ENCODE measurements around the gene TMEM236.

TMEM236 gene

DNA sequence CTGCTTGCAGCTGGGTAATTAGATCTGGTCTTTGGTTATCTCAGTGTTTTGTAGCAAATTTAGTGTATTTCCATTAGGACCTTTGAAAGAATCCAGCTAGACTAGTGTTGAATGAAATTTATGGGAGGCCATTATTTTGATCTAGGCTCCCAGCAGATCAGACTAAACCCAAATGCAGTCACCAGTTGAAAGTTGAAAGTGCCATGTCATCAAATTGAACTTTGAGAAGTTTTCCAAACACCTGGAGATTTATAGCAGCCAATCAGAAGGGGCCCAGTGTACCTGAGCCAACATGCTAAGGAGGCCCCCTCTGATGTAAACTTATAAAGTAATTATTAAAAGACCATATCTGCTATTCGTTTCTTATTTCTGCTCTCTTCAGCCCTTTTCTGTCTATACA is 11.3 kb upstream of the TMEM236 start:
- in situ Hi-C loops (cut with HindIII; ENCODE audit: low sequenced_read_pairs): no loop called here

DNA sequence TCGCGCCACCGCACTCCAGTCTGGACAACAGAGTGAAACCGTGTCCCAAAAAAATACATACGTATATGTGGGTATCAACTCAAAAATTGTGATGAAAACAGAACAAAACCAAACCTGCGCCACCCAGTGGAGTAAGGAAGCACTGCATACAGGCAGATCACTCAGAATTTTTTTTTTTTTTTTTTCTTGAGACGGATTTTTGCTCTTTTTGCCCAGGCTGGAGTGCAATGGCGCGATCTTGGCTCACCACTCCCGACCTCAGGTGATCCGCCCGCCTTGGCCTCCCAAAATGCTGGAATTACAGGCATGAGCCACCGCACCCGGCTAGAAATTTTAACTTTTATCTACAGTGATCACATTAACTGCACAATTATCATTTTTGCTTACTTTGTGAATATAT is 9.1 kb upstream of the TMEM236 start:
- in situ Hi-C loops (cut with HindIII; ENCODE audit: low sequenced_read_pairs): no loop called here

DNA sequence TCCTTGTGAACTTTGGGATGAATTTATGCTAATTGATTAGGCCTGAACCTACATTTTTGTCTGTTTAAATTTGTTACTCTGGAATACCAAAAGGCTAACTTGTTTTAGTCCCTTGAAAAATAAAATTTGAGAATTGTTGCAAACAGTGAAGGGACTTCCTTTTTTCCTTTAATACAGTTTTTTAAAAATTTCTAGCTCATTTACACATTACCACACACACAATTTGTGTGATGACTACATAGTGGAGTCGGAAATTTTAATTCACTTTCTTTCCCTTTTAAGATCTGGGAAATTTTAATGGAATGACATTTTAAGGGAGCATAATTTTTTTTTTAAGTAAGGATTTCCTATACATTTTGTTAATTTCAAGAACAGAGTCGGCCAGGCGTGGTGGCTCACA is 8.6 kb upstream of the TMEM236 start:
- in situ Hi-C loops (cut with HindIII; ENCODE audit: low sequenced_read_pairs): no loop called here

DNA sequence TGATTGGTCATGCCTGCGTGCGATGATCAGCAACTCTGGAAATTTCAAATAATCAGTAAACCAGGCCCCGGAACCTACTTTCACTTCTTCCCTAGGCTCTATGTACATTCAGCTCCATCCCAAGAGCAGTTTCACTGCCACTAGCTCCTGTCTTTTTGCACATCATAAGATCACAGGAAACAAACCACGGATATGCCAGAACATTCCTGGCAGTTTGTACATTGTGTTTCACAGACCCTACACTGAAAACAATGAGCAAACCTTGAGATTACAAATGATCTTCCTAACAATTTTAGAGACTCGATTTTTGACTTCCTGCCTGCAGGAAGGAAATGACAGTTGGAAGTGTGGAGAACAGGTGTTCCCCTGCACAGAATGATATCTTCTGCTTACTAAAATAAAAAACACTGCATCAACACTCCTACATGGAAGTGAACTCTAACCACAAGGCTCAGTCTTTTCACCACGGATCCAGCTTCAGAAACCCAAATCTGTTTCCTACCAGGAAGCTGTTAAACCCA is 7.6 kb upstream of the TMEM236 start:
- in situ Hi-C loops (cut with HindIII; ENCODE audit: low sequenced_read_pairs): no loop called here

DNA sequence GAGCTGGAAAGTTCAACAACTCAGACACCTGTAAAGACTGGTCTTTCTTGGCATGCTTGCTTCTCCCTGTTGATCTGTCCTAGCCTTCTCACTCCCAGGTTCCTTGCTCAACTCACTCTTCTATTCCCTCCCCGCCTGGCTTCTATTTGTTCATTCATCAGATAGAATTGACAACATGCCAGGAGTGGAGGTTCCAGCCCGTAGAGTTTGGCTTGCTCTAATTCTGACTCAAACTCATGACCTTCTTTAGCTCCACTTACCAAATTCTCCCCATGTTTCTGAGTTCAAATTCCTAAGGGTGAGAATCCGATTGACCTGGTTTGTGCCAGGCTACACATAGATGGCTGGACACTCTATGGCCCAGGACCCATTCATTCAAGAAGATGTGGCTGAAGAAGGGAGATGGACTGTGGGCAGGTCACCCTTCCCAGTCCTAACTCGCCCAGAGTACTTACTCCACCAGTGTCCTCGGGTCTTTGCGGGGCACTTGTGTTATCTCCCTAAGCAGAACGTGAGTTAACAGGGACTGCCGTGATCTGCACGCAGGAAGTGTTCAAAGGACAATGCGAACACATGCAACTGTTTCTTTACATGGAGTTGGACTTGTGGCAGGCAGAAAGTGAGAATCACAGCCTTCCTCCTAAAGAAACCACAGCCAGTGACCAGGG is 4.0 kb upstream of the TMEM236 start:
- in situ Hi-C loops (cut with HindIII; ENCODE audit: low sequenced_read_pairs): loop anchor here (5.0 kb wide), 1 partner anchor 56 kb away; no protein-coding TSS in a partner anchor

DNA sequence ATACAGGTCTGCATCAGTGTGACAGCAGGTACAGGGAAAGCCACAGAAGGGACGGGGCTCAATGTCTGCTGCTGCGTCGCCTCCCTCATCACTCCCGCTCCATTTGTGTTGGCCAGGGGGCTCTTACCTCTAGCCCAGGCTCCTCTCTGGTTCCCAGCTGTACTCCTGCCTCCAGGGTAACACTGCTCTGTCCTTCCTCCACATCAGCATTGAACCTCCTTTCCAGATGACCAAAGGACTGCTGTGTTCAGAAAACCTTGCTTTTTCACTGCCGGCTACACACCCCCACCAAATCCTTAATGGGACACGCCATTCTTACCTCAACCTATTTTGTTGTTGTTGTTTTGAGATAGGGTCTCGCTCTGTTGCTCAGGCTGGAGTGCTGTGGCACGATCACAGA is 2.1 kb upstream of the TMEM236 start:
- in situ Hi-C loops (cut with HindIII; ENCODE audit: low sequenced_read_pairs): loop anchor here (5.0 kb wide), 1 partner anchor 58 kb away; no protein-coding TSS in a partner anchor

DNA sequence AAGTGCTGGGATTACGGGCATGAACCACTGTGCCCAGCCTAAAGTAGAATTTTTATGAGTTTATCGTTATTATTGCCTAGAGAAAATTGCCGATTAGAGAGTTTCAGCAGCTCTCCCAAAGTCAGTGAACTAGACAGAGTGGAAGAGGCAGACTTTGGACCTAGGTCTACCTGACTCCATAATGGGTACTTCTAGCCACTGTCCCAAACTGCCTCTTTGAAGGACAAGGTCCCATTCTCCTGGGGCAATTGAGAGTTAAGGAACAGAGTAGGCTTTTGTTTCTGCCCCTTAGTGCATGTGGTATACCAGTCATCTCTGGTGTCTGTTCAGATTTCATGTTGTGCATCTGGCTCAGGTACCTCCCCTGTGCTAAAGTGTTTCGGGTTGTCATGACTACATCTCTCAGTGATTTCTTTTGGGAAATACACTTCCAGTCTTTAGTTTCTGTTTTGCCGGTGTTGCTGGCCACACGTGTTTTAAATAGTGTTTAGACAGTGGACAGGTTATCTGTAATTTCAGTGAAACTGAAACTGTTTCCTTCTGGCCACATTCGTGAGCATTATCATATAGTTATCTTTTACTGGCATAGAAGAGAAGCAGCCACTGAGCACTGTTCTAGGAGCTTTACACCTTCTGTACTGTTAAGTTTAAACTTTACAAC is 4.7 kb downstream of the TMEM236 start:
- in situ Hi-C loops (cut with HindIII; ENCODE audit: low sequenced_read_pairs): no loop called here

DNA sequence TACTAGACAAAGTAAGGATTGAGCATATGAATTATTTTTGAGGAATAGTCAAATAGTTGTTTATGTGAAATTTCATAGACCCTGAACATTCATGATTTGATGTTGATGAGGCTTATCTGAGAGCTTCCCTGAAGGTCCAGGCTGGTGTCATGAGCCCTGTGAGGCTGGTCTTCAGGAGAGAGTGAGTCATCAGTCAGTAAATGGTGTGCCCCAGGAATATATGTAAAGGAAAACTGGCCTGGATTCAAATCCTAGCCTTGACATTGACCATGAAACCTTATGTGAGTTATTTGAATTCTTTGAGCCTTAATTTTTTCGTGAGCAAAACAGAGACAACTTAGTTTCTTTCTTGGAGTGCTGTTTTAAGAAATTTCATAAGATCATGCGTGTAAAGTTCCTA is 6.2 kb downstream of the TMEM236 start:
- in situ Hi-C loops (cut with HindIII; ENCODE audit: low sequenced_read_pairs): no loop called here

DNA sequence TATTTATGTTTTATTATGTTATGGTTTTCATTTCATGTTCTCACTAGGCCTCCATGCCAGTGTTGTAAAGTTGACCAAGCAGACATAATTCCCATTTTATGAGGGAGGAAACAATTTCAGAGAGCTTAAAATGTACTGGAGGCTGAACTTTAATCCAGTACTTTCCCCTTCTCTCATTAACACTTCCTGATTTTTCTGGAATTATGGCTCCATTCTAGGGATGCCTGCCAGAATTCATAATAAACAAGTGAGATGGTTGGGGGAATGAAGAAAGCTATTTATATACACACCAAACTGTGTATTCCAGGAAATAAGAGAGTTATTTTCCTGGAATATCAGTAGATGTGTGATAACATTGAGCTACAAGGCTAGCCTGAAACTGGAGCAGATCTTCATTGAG is 6.9 kb downstream of the TMEM236 start:
- in situ Hi-C loops (cut with HindIII; ENCODE audit: low sequenced_read_pairs): no loop called here

DNA sequence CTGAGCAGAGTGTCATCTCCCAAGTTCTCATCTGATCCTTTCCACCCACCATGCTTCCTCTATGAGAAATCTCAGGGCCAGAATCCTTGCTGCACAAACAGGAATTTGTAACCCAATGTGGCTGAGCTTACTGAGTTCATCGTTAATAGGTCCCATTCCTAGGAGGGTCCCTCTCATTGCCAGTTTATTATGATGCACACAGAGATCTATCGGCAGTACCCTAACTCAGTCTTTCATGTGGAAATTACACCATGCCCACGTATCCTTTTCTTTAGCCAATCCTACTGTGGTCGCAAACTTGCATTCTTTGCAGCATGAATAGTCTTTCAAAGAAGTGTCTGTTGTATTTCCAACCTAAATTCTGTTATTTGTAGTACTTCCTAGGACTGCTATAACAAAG is 12.1 kb downstream of the TMEM236 start:
- in situ Hi-C loops (cut with HindIII; ENCODE audit: low sequenced_read_pairs): no loop called here

DNA sequence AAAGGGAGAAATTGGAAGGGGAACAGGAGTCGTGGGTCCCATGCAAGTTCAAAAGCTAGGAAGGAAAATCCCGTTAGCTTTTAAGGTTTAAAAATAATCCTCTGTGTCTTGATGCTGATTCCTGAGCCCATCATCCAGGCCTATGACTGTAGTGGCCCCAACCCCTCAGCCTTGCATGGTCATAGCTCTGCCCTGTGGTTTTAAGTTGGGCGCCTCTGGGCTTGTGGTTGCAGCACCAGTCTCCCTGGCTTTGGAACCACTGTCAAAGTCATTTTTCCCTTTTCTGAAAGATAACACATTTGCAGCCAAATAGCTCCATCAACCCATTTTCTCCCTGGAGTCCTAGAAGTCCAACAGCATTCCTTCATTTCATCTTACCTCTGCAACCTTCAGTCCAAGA is 13.6 kb downstream of the TMEM236 start:
- in situ Hi-C loops (cut with HindIII; ENCODE audit: low sequenced_read_pairs): no loop called here

DNA sequence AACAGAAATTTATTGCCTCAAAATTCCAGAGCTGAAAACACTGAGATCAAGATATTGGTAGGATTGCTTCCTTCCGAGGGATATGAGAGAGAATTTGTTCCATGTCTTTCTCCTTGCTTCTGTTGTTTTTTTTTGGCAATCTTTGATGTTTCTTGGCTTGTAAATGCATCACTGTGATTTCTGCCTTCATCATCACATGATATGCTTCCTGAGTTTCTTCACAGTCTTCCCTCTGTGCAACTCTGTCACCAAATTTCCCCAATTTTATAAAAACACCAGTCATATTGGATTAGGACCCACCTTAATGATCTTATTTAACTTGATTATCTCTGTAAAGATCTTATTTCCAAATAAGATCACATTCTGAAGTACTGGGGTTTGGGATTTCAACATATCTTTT is 14.7 kb downstream of the TMEM236 start:
- in situ Hi-C loops (cut with HindIII; ENCODE audit: low sequenced_read_pairs): no loop called here

DNA sequence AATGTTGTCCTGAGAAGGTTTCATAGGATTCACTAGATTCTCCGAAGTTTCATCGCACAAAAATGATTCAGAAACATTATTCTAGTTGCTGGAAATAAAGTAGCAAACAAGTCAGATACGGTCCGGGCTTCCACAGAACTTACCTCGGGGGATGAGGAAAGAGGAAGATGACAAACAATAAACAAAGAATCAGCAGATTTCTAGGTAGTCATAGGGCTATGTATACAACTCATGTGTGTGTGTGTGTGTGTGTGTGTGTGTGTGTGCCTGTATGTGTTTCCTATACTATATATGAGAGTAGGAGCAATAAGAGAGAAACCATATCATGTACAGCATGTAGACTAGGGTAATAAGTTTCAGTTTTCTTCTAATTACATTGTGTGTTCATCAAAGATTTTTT is 16.5 kb downstream of the TMEM236 start:
- in situ Hi-C loops (cut with HindIII; ENCODE audit: low sequenced_read_pairs): no loop called here

DNA sequence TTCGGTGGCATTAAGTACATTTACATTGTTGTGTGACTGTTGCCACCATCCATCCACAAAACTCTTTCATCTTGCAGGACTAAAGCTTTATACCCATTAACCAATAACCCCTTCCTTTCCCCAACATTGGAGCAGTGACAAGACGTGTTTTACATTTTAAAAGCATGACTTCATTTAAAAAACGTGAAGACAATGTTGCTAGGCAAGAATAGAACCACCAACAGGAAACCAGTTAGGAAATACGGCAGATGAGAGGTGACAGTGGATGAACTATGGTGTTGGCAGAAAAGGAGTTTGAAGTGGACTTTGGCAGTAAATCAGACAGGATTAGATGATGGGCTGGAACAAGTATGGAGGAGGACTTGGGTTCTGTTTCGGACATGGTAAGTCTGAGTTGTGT is 17.0 kb downstream of the TMEM236 start:
- in situ Hi-C loops (cut with HindIII; ENCODE audit: low sequenced_read_pairs): no loop called here

DNA sequence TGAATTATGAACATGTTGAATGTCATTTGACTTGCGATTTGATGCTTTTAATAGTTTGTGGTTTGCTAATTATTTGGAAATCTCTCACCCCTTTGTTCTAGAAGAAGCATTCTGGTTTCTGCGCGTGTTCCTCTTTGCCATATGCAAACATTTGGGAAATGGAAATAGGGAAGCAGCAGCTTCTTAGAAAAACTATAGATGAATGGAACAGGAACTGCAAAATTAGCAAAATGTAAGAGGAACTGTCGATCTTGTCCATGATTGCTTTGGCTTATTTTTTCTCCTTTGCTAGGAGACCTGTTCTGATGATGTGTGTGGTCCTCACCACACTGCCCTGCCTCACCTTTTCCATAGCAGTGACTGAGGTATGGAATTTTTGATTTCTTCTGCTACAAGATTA is 19.0 kb downstream of the TMEM236 start:
- in situ Hi-C loops (cut with HindIII; ENCODE audit: low sequenced_read_pairs): no loop called here

DNA sequence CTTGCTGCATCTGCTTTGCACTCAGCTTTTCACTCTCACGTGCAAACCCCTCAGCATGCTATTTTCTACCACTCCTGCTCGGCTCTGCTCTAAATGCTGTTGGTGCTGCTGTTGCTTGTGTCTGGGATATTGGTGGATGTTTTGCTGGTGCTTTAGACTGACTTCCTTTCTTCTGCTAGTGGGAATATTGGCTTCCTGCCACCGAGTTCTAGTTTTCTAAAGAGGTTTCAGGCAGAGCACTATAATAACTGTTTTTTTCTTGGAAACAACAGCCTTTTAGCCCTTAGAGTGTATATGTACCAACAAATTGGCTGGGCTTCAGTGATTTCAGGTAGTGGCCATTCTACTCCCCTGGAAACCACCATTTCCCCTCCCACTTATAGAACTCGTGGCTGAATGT is 27.8 kb downstream of the TMEM236 start:
- in situ Hi-C loops (cut with HindIII; ENCODE audit: low sequenced_read_pairs): no loop called here

DNA sequence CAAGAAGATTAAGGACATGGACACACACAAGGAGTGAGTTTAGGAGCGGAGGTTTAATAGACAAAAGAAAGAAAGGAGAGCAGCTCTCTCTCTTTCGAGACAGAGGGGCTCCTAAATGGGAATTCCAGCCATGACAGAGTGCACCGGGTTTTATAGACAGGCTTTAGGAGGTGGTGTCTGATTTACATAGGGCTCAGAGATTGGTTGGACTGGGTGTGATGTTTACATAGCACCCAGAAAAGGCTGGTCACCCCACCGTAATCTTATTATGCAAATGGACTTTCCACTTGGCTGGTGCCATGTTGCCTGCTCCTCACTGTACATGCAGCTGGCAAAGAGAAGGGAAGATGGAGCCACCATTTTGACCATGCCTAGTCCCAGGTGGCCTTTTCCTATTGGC is 28.7 kb downstream of the TMEM236 start:
- in situ Hi-C loops (cut with HindIII; ENCODE audit: low sequenced_read_pairs): no loop called here

DNA sequence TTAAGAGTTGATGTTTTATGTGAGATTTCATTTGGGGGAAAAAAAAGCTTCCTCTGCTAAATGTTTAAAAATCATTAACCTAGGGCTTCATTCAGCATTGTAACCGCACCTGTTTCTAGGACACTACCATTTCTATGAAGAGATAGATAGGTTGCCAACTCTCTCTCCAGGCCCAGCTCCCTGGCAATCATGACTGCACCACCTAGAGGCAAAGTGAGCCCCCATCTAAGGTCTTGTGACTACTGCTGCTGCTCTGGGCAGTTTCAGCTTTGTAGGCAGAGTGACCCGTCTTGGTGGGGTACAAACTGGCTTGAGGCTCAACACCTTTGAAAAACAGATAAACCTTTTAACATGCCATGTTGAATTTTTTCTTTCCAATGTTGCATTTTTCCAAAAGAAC is 29.9 kb downstream of the TMEM236 start:
- in situ Hi-C loops (cut with HindIII; ENCODE audit: low sequenced_read_pairs): no loop called here

DNA sequence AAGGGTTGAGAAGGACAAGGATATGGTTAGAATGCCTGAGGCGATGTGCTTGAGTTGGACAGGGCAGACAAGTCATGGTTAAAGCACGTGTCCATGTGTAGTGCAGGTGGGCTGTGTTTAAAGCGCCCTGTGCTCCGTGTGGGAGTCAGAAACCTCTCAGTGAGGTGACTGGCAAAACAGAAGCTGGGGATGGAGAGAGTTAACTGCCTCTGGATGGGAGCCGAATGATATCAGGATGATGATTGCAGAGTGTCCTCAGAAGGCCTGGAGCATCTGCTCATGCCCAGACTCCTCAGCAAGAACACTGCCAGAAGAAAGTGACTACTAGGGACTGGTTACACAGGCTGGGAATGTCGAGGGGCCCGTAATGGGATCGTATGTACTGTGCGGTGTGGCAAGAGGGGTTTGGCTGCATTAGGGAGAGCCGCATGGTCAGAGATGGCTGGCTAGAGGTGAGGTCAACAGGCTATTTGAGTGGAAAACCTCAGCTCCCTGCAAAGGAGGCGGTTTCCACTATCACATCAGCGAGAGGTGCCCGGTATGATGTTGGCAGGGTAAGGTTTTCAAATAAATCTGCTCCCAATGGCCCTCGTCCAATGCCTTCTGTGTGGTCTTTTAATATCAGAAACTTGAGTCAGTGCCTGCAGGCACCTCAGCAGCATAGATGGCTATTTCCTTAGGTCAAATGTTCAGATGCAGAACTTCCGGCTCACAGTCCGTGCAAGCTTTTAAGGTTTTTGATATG is 31.1 kb downstream of the TMEM236 start:
- in situ Hi-C loops (cut with HindIII; ENCODE audit: low sequenced_read_pairs): no loop called here

DNA sequence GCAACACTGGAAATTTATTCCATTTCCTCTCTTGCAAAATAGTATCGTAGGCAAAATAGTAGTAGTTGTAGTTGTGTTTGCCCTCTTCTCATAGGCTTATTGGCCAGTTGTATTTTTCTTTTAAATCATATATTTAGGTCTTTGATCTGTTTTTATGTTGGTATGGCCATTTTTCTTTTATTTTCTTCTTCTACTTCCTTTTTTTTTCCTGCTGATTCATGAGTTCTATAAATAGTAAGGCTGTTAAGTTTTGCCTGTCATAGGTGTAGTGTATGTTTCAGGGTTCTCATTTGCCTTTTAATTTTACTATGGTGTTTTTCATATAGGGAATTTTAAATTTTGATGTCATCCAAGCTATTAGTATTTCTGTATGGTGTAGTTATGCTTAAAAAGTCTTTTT is 31.8 kb downstream of the TMEM236 start:
- in situ Hi-C loops (cut with HindIII; ENCODE audit: low sequenced_read_pairs): no loop called here

DNA sequence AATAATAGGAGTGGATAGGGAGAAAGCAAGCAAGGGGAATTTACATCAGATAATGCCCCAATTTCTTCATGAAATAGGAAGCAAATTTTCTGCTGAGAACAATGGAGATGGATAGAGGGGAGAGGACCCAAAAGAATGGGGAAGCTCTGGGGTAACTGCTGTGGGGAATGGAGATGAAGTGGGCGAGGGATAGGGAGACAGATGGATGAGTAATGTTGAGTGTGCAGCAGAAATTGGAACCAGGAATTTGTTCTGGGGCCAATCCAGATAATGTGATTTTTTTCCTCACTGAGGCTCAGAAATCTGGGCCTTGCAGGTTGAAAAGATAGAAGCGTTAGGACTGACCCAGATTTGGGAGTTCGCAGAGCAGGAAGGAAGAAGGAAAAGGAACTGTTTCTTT is 32.7 kb downstream of the TMEM236 start:
- in situ Hi-C loops (cut with HindIII; ENCODE audit: low sequenced_read_pairs): no loop called here

Data from DLD1 (cell line).